RWPE1 (cell line): Measurements from ENCODE around the gene PPME1.

ENCODE experiments used
- CTCF ChIA-PET: fragments of 350-600 bp; sonication (Branson Sonifier 250); formaldehyde crosslinking; extraction: SDS; loops from one replicate; lab custom pipeline; 2021; lab: Yijun Ruan, JAX
- POLR2A ChIA-PET: fragments of 400-600 bp; formaldehyde crosslinking; extraction: SDS; loops from one replicate; lab custom pipeline; 2020; ENCODE audit warnings: antibody characterized with exemption; ENCODE audit not compliant: low non-redundant PET; lab: Yijun Ruan, JAX
- DNase-seq: peaks from one replicate; pipeline ENCODE4 v3.0.0; 2012; ENCODE audit warnings: low spot score
- H3K27ac ChIP-seq: fragments of 450-650 bp; 2 replicates; pipeline ENCODE4 v1.5.1; 2017
- CTCF ChIP-seq: fragments of 450-650 bp; conservative IDR thresholded peaks from 2 replicates; pipeline ENCODE4 v1.5.1; 2017; ENCODE audit warnings: low read depth, mild to moderate bottlenecking

The PPME1 gene

GRCh38 chr11:74299015-74299414 lies 127.9 kb downstream of the PPME1 start:
- no peak for DNase-seq
- ChIA-PET POLR2A (no interaction called here), CTCF (no interaction called here)
- no peak overlapping the region for H3K27ac ChIP-seq
- TF ChIP-seq CTCF: no peak
